HEK293 (cell line): ENCODE measurements around the gene NADK.

Source experiments
- CTCF ChIA-PET: fragments of 350-600 bp; formaldehyde crosslinking; extraction: SDS; loops from one replicate; lab custom pipeline; 2021; ENCODE audit warnings: antibody characterized with exemption; lab: Yijun Ruan, JAX
- POLR2A ChIA-PET: fragments of 300-600 bp; formaldehyde crosslinking; extraction: SDS; loops from one replicate; lab custom pipeline; 2020; ENCODE audit warnings: antibody characterized with exemption, inconsistent platforms; lab: Yijun Ruan, JAX
- H3K27ac ChIP-seq: fragments of 200-500 bp; sonication (Bioruptor generic); 2 replicates; pipeline ENCODE4 v1.5.1; 2014; ENCODE audit warnings: low read depth, low read length, control low read depth, inconsistent platforms; ENCODE audit errors: extremely low read depth
- H3K36me3 ChIP-seq, 2 experiments: fragments of 200-500 bp in 1 of 2; sonication (Bioruptor generic) in 1 of 2; 1 replicate in 1 of 2; 2 replicates in 1 of 2; pipeline ENCODE4 v1.5.1; 2014 to 2017; ENCODE audit warnings: inconsistent platforms in 2 of 2, low read length in 2 of 2; ENCODE audit not compliant: control insufficient read depth in 2 of 2, insufficient read depth in 1 of 2
- H3K4me1 ChIP-seq: fragments of 200-500 bp; sonication (Bioruptor generic); 2 replicates; pipeline ENCODE4 v1.5.1; 2014; ENCODE audit warnings: mild to moderate bottlenecking, low read length, inconsistent platforms; ENCODE audit not compliant: control insufficient read depth, insufficient read depth
- H3K4me3 ChIP-seq: 2 replicates; pipeline ENCODE4 v1.5.1; 2011; ENCODE audit warnings: low read depth, mild to moderate bottlenecking, control low read depth, low read length, moderate library complexity
- H3K9me3 ChIP-seq: fragments of 200-500 bp; sonication (Bioruptor generic); 2 replicates; pipeline ENCODE4 v1.5.1; 2014; ENCODE audit warnings: low read depth, low read length, inconsistent platforms; ENCODE audit not compliant: control insufficient read depth, insufficient read depth
- FEZF1 ChIP-seq: fragments of 450-650 bp; formaldehyde crosslinking; IDR thresholded peaks from 2 replicates; pipeline ENCODE4 v1.5.1; 2016; ENCODE audit warnings: missing biosample characterization, missing genetic modification characterization
- HIC1 ChIP-seq: fragments of 450-650 bp; formaldehyde crosslinking; IDR thresholded peaks from 2 replicates; pipeline ENCODE4 v1.5.1; 2016; ENCODE audit warnings: missing biosample characterization, missing genetic modification characterization
- KLF10 ChIP-seq: fragments of 450-650 bp; IDR thresholded peaks from 2 replicates; pipeline ENCODE4 v1.5.1; 2018; ENCODE audit warnings: missing biosample characterization, mild to moderate bottlenecking, missing genetic modification characterization
- KLF8 ChIP-seq: fragments of 450-650 bp; formaldehyde crosslinking; IDR thresholded peaks from 2 replicates; pipeline ENCODE4 v1.5.1; 2016; ENCODE audit warnings: missing biosample characterization, missing genetic modification characterization
- OVOL3 ChIP-seq: fragments of 450-650 bp; formaldehyde crosslinking; IDR thresholded peaks from 2 replicates; pipeline ENCODE4 v1.5.1; 2016; ENCODE audit warnings: missing biosample characterization, missing genetic modification characterization
- SCRT2 ChIP-seq: fragments of 450-650 bp; formaldehyde crosslinking; IDR thresholded peaks from 2 replicates; pipeline ENCODE4 v1.5.1; 2016; ENCODE audit warnings: missing biosample characterization, missing genetic modification characterization
- ZNF10 ChIP-seq: fragments of 450-650 bp; formaldehyde crosslinking; IDR thresholded peaks from 2 replicates; pipeline ENCODE4 v1.5.1; 2017; ENCODE audit warnings: missing biosample characterization, missing genetic modification characterization
- ZNF280D ChIP-seq: fragments of 450-650 bp; formaldehyde crosslinking; IDR thresholded peaks from 2 replicates; pipeline ENCODE4 v1.5.1; 2016; ENCODE audit warnings: missing biosample characterization, missing genetic modification characterization
- ZNF341 ChIP-seq: fragments of 450-650 bp; formaldehyde crosslinking; IDR thresholded peaks from 2 replicates; pipeline ENCODE4; 2016; ENCODE audit warnings: low read depth, missing biosample characterization, missing genetic modification characterization
- ZNF426 ChIP-seq: fragments of 450-650 bp; formaldehyde crosslinking; IDR thresholded peaks from 2 replicates; pipeline ENCODE4 v1.5.1; 2017; ENCODE audit warnings: missing biosample characterization, missing genetic modification characterization, mild to moderate bottlenecking, inconsistent platforms, moderate library complexity
- ZNF48 ChIP-seq: fragments of 450-650 bp; formaldehyde crosslinking; IDR thresholded peaks from 2 replicates; pipeline ENCODE4 v1.5.1; 2016; ENCODE audit warnings: missing biosample characterization, missing genetic modification characterization
- ZNF549 ChIP-seq: fragments of 450-650 bp; IDR thresholded peaks from 2 replicates; pipeline ENCODE4 v1.5.1; 2018; ENCODE audit warnings: missing biosample characterization, missing genetic modification characterization, mild to moderate bottlenecking, inconsistent platforms, moderate library complexity
- ZNF610 ChIP-seq: fragments of 450-650 bp; formaldehyde crosslinking; IDR thresholded peaks from 2 replicates; pipeline ENCODE4 v1.5.1; 2016; ENCODE audit warnings: missing biosample characterization, missing genetic modification characterization, borderline replicate concordance
- ZNF629 ChIP-seq: fragments of 450-650 bp; formaldehyde crosslinking; IDR thresholded peaks from 2 replicates; pipeline ENCODE4 v1.5.1; 2017; ENCODE audit warnings: missing biosample characterization, missing genetic modification characterization
- ZNF670 ChIP-seq: fragments of 450-650 bp; formaldehyde crosslinking; IDR thresholded peaks from 2 replicates; pipeline ENCODE4 v1.5.1; 2016; ENCODE audit warnings: missing biosample characterization, missing genetic modification characterization, low read depth

NADK gene

GRCh38 chr1:1785666-1786065 lies 7.4 kb upstream of the NADK start:
- no peak overlapping the region for H3K4me3 ChIP-seq
- ChIA-PET POLR2A (no interaction called here), CTCF (no interaction called here)
- no peak for TF ChIP-seq ZNF549
- TF ChIP-seq KLF8 (tag by site-specific recombination), result no peak
- TF ChIP-seq SCRT2, result no peak
- TF ChIP-seq KLF10, result no peak
- no peak for TF ChIP-seq ZNF280D (tag by site-specific recombination)
- H3K27ac ChIP-seq, result no peak overlapping the region
- H3K9me3 ChIP-seq, result no peaks in the 10 kb centered on the region
- peaks cover 26 to 64% of the 10 kb centered on the region in 2 experiments for H3K36me3 ChIP-seq
- H3K4me1 ChIP-seq, result no peaks in the 10 kb centered on the region

GRCh38 chr1:1784933-1785332 lies 6.7 kb upstream of the NADK start:
- ChIA-PET CTCF (interaction anchor here (0.6 to 1.2 kb wide), 3 partner anchors 25 to 121 kb away, joined by 3 to 4 read pairs (median 3); no protein-coding TSS in a partner anchor), POLR2A (no interaction called here)
- Histone ChIP-seq H3K4me1 (no peaks in the 10 kb centered on the region), H3K36me3 (peaks cover 25 to 56% of the 10 kb centered on the region in 2 experiments), H3K27ac (no peak overlapping the region), H3K4me3 (no peak overlapping the region), H3K9me3 (no peaks in the 10 kb centered on the region)
- TF ChIP-seq SCRT2, result no peak
- no peak for TF ChIP-seq ZNF48 (tag by site-specific recombination)
- 0 out of 2 replicates have a peak, but pooled peaks have one; percentile 17 for TF ChIP-seq HIC1 (tag by site-specific recombination)
- no peak for TF ChIP-seq ZNF629 (tag by site-specific recombination)
- TF ChIP-seq ZNF10 (tag by site-specific recombination), result no peak
- TF ChIP-seq ZNF610, result no peak
- TF ChIP-seq FEZF1 (tag by site-specific recombination), result no peak
- no peak for TF ChIP-seq ZNF426

GRCh38 chr1:1783320-1783719 lies 5.0 kb upstream of the NADK start:
- Histone ChIP-seq H3K9me3 (no peaks in the 10 kb centered on the region), H3K4me1 (no peaks in the 10 kb centered on the region), H3K4me3 (no peak overlapping the region), H3K27ac (no peak overlapping the region), H3K36me3 (peaks cover 15 to 41% of the 10 kb centered on the region in 2 experiments)
- ChIA-PET POLR2A (no interaction called here), CTCF (no interaction called here)
- TF ChIP-seq ZNF670, result no peak
- no peak for TF ChIP-seq OVOL3 (tag by site-specific recombination)
- TF ChIP-seq ZNF341 (tag by site-specific recombination), result peak; percentile 2; the same call in 1 of the 2 replicates
- 0 out of 2 replicates have a peak, but pooled peaks have one; percentile 22 for TF ChIP-seq HIC1 (tag by site-specific recombination)
